GM12872 (cell line): ENCODE results near the gene LMBRD1.
A peak's percentile ranks its signal among the peaks of the same experiment; 100 is the strongest.

Source experiments
- TF ChIP-seq, protein P1 (sequence below): IDR thresholded peaks from 3 replicates; pipeline ENCODE4 v1.5.1; 2011; ENCODE audit warnings: low read depth, mild to moderate bottlenecking, low read length, moderate library complexity; ENCODE audit not compliant: insufficient read depth

Gene LMBRD1

DNA sequence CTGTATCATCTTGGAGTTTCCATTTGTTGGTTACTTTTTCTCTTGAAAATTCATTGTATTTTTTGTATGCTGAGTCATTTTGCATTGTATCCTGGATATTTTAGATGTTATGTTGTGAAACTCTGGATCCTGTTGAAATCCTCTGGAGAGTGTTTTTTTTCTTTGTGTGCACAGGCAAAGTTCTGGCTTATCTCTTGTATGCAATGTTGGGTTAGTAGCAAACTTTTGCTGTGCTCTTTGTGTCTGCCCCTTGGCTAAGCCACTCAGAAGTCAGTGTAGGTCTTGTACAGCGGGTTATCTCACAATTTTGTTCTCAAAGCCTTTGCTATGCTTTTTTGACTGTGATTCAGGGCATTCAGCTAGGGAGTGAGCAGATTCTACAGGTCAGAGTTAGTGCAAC lies 29.1 kb upstream of the LMBRD1 start:
- TF ChIP-seq, protein P1, sequence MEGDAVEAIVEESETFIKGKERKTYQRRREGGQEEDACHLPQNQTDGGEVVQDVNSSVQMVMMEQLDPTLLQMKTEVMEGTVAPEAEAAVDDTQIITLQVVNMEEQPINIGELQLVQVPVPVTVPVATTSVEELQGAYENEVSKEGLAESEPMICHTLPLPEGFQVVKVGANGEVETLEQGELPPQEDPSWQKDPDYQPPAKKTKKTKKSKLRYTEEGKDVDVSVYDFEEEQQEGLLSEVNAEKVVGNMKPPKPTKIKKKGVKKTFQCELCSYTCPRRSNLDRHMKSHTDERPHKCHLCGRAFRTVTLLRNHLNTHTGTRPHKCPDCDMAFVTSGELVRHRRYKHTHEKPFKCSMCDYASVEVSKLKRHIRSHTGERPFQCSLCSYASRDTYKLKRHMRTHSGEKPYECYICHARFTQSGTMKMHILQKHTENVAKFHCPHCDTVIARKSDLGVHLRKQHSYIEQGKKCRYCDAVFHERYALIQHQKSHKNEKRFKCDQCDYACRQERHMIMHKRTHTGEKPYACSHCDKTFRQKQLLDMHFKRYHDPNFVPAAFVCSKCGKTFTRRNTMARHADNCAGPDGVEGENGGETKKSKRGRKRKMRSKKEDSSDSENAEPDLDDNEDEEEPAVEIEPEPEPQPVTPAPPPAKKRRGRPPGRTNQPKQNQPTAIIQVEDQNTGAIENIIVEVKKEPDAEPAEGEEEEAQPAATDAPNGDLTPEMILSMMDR: no peak

DNA sequence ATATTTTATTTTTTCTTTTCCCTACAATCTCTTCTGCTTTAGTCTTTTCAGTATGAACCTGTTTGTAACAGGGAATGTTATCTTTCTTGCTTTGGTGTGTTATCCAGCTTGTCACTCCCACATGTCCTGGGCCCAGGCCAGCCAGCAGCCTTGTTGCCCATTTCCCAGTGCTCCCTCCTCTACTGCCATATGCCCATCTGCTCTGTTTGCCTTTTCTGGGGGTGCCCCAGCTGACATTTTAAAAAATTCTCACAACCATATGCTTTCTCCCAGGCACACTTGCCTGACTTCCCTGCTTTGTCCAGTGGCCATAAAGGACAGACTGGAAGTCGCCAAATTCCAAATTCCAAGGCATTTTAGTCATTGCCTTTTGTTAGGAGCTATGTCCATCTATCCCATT lies 23.6 kb upstream of the LMBRD1 start:
- TF ChIP-seq, protein P1: no peak

- TF ChIP-seq, protein P1: no peak
Measured at GRCh38 chr6:69820018-69820417, 23.2 kb upstream of the LMBRD1 start.

DNA sequence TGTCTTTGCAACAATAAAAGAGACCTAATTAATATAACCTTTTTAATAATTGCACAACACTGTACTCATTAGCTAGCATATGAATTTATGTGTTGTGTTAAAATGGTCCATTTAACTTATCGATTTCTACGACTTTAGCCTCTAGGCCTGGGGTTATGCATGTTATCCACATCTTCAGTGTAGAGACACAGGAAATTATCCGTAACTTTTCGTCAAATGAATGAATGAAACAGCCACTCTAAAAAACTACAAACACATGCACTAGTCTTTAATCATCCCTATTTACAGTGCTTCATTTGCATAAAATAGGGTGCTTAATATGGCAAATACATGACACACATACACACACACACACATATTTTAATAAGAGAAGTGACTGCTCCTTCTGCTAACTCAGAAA lies 22.3 kb upstream of the LMBRD1 start:
- TF ChIP-seq, protein P1: no peak

- TF ChIP-seq, protein P1: no peak
Measured at GRCh38 chr6:69818223-69818930, 21.6 kb upstream of the LMBRD1 start.

- TF ChIP-seq, protein P1: no peak
Measured at GRCh38 chr6:69817358-69817757, 20.5 kb upstream of the LMBRD1 start.

DNA sequence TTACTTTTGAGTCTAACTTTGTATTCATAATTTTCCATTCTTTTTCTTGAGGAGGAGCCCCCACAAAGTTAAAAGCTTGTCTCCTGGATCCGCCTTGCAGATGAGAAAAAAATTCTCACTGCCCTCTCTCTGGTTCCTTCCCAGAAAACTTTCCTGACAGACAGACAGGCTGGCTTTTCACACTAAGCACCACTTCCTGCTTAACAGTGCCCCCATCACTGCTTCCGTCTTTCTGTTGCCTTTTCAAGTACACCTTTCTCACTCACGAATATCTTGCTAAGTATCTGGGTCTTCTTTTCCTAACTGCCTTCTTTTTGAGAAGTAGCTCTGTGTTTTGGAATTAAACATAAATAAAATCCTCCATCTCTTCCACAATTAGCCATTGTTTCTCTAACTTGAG lies 19.8 kb upstream of the LMBRD1 start:
- TF ChIP-seq, protein P1: 0 out of 3 replicates have a peak, but pooled peaks have one; percentile 2
